ENCODE results near the gene CCDC71. TPM values are rescaled to one million over a fixed set of nuclear protein-coding genes. Genes with fewer than 3 reads are reported as not detected.

CCDC71 gene
- 10 to 100 TPM; 21.8 to 22.7 TPM for total RNA-seq

- ATAC-seq (peak; percentile 77), DNase-seq (peak; percentile 83)
- Mint-ChIP-seq H3K36me3 (ENCODE audit: low read depth) (peaks cover 35% of the 10 kb centered on the region), H3K27ac (peak within 1 kb of the TSS; percentile 93), H3K4me3 (peak within 1 kb of the TSS; percentile 92), H3K9me3 (ENCODE audit: insufficient read depth) (no peaks in the 10 kb centered on the region), H3K4me1 (ENCODE audit: low read depth) (peaks cover 49% of the 10 kb centered on the region), H3K27me3 (ENCODE audit: low read depth) (no peaks in the 10 kb centered on the region)
- ChIA-PET POLR2A (interaction anchor here (0.7 to 2.3 kb wide), 6 partner anchors 12 to 174 kb away, joined by 3 to 15 read pairs (median 4); partner anchors contain the start of genes NDUFAF3, QRICH1, USP19 and USP4), CTCF (interaction anchor here (1.2 kb wide), 1 partner anchor 178 kb away, joined by 4 read pairs; no protein-coding TSS in a partner anchor)
Observed at GRCh38 chr3:49165771-49166751, at the start of gene CCDC71. Gene CCDC71 (minus strand): TSS chr3:49166331. CDS start chr3:49164208, 2,123 bp downstream.

- ATAC-seq = no peak
Observed at GRCh38 chr3:49213998-49214397, 47.9 kb upstream of the CCDC71 start.

GRCh38 chr3:49213541-49213943 is 47.4 kb upstream of the CCDC71 start:
- no peak overlapping the region for H3K4me3 Mint-ChIP-seq
- ChIA-PET POLR2A (no interaction called here), CTCF (interaction anchor here (0.6 kb wide), 1 partner anchor 56 kb away, joined by 3 read pairs; no protein-coding TSS in a partner anchor)

More at GRCh38 chr3:49213998-49214397, 47.9 kb upstream of the CCDC71 start:
- Mint-ChIP-seq H3K27ac (no peak overlapping the region), H3K4me3 (no peak overlapping the region), H3K36me3 (ENCODE audit: low read depth) (no peaks in the 10 kb centered on the region), H3K9me3 (ENCODE audit: insufficient read depth) (no peaks in the 10 kb centered on the region), H3K27me3 (ENCODE audit: low read depth) (peaks cover 7% of the 10 kb centered on the region), H3K4me1 (ENCODE audit: low read depth) (peaks cover 6% of the 10 kb centered on the region)
- ChIA-PET POLR2A (no interaction called here), CTCF (interaction anchor here (0.6 to 1.2 kb wide), 2 partner anchors 57 to 126 kb away, joined by 3 read pairs; partner anchors contain the start of gene USP4)
- DNase-seq = no peak

GRCh38 chr3:49199900-49200281 is 33.8 kb upstream of the CCDC71 start:
- CTCF ChIA-PET = no interaction called here

More at GRCh38 chr3:49213541-49213943, 47.4 kb upstream of the CCDC71 start:
- peaks cover 6% of the 10 kb centered on the region for H3K4me1 Mint-ChIP-seq (ENCODE audit: low read depth)
- DNase-seq (no peak), ATAC-seq (no peak)
- no peaks in the 10 kb centered on the region for H3K36me3 Mint-ChIP-seq (ENCODE audit: low read depth)
- no peak overlapping the region for H3K27ac Mint-ChIP-seq
- no peaks in the 10 kb centered on the region for H3K9me3 Mint-ChIP-seq (ENCODE audit: insufficient read depth)
- peaks cover 7% of the 10 kb centered on the region for H3K27me3 Mint-ChIP-seq (ENCODE audit: low read depth)

GRCh38 chr3:49199239-49199899 is 33.2 kb upstream of the CCDC71 start:
- no peak overlapping the region for H3K4me3 Mint-ChIP-seq
- H3K9me3 Mint-ChIP-seq (ENCODE audit: insufficient read depth) = no peaks in the 10 kb centered on the region
- peaks cover 4% of the 10 kb centered on the region for H3K27me3 Mint-ChIP-seq (ENCODE audit: low read depth)
- H3K4me1 Mint-ChIP-seq (ENCODE audit: low read depth) = no peaks in the 10 kb centered on the region
- DNase-seq (no peak), ATAC-seq (peak; percentile 44)
- POLR2A ChIA-PET = no interaction called here
- H3K27ac Mint-ChIP-seq = no peak overlapping the region
- CTCF ChIA-PET = no interaction called here
- no peaks in the 10 kb centered on the region for H3K36me3 Mint-ChIP-seq (ENCODE audit: low read depth)

More at GRCh38 chr3:49199900-49200281, 33.8 kb upstream of the CCDC71 start:
- Mint-ChIP-seq H3K36me3 (ENCODE audit: low read depth) (no peaks in the 10 kb centered on the region), H3K27me3 (ENCODE audit: low read depth) (peaks cover 4% of the 10 kb centered on the region), H3K4me3 (no peak overlapping the region), H3K27ac (no peak overlapping the region), H3K9me3 (ENCODE audit: insufficient read depth) (no peaks in the 10 kb centered on the region), H3K4me1 (ENCODE audit: low read depth) (no peaks in the 10 kb centered on the region)
- DNase-seq (no peak), ATAC-seq (no peak)
- POLR2A ChIA-PET = no interaction called here

- H3K27ac Mint-ChIP-seq = no peak overlapping the region
- no peak overlapping the region for H3K4me3 Mint-ChIP-seq
- H3K4me1 Mint-ChIP-seq (ENCODE audit: low read depth) = no peaks in the 10 kb centered on the region
- no peaks in the 10 kb centered on the region for H3K9me3 Mint-ChIP-seq (ENCODE audit: insufficient read depth)
- POLR2A ChIA-PET = no interaction called here
- H3K36me3 Mint-ChIP-seq (ENCODE audit: low read depth) = no peaks in the 10 kb centered on the region
- ATAC-seq (no peak), DNase-seq (no peak)
- peaks cover 4% of the 10 kb centered on the region for H3K27me3 Mint-ChIP-seq (ENCODE audit: low read depth)
- CTCF ChIA-PET = no interaction called here
Observed at GRCh38 chr3:49198611-49199230, 32.6 kb upstream of the CCDC71 start.

GRCh38 chr3:49198161-49198560 is 32.0 kb upstream of the CCDC71 start:
- H3K36me3 Mint-ChIP-seq (ENCODE audit: low read depth) = no peaks in the 10 kb centered on the region
- no peak overlapping the region for H3K4me3 Mint-ChIP-seq
- no peak overlapping the region for H3K27ac Mint-ChIP-seq
- H3K27me3 Mint-ChIP-seq (ENCODE audit: low read depth) = peaks cover 2% of the 10 kb centered on the region
- no peaks in the 10 kb centered on the region for H3K9me3 Mint-ChIP-seq (ENCODE audit: insufficient read depth)
- no peaks in the 10 kb centered on the region for H3K4me1 Mint-ChIP-seq (ENCODE audit: low read depth)
- CTCF ChIA-PET = no interaction called here
- DNase-seq (no peak), ATAC-seq (no peak)
- POLR2A ChIA-PET = no interaction called here

- no peak for ATAC-seq
Observed at GRCh38 chr3:49191741-49192140, 25.6 kb upstream of the CCDC71 start.

GRCh38 chr3:49183873-49184272 is 17.7 kb upstream of the CCDC71 start:
- ChIA-PET CTCF (no interaction called here), POLR2A (no interaction called here)
- DNase-seq (no peak), ATAC-seq (no peak)
- no peaks in the 10 kb centered on the region for H3K9me3 Mint-ChIP-seq (ENCODE audit: insufficient read depth)
- H3K27me3 Mint-ChIP-seq (ENCODE audit: low read depth) = peaks cover 8% of the 10 kb centered on the region
- no peaks in the 10 kb centered on the region for H3K36me3 Mint-ChIP-seq (ENCODE audit: low read depth)
- no peaks in the 10 kb centered on the region for H3K4me1 Mint-ChIP-seq (ENCODE audit: low read depth)
- H3K27ac Mint-ChIP-seq = no peak overlapping the region
- no peak overlapping the region for H3K4me3 Mint-ChIP-seq

More at GRCh38 chr3:49191741-49192140, 25.6 kb upstream of the CCDC71 start:
- no peaks in the 10 kb centered on the region for H3K4me1 Mint-ChIP-seq (ENCODE audit: low read depth)
- ChIA-PET CTCF (no interaction called here), POLR2A (no interaction called here)
- DNase-seq = no peak
- H3K4me3 Mint-ChIP-seq = no peak overlapping the region
- peaks cover 9% of the 10 kb centered on the region for H3K27me3 Mint-ChIP-seq (ENCODE audit: low read depth)
- no peak overlapping the region for H3K27ac Mint-ChIP-seq
- no peaks in the 10 kb centered on the region for H3K36me3 Mint-ChIP-seq (ENCODE audit: low read depth)
- H3K9me3 Mint-ChIP-seq (ENCODE audit: insufficient read depth) = no peaks in the 10 kb centered on the region

- Mint-ChIP-seq H3K4me3 (no peak overlapping the region), H3K9me3 (ENCODE audit: insufficient read depth) (no peaks in the 10 kb centered on the region), H3K4me1 (ENCODE audit: low read depth) (no peaks in the 10 kb centered on the region), H3K27me3 (ENCODE audit: low read depth) (peaks cover 2% of the 10 kb centered on the region), H3K27ac (no peak overlapping the region), H3K36me3 (ENCODE audit: low read depth) (no peaks in the 10 kb centered on the region)
- no peak for ATAC-seq
- no peak for DNase-seq
- CTCF ChIA-PET = interaction anchor here (2.5 kb wide), 1 partner anchor 11 kb away, joined by 11 read pairs; the partner anchor contains the start of gene KLHDC8B
- POLR2A ChIA-PET = no interaction called here
Observed at GRCh38 chr3:49182682-49183081, 16.6 kb upstream of the CCDC71 start.

GRCh38 chr3:49181351-49181750 is 15.2 kb upstream of the CCDC71 start:
- Mint-ChIP-seq H3K4me1 (ENCODE audit: low read depth) (no peaks in the 10 kb centered on the region), H3K4me3 (no peak overlapping the region), H3K27ac (no peak overlapping the region), H3K27me3 (ENCODE audit: low read depth) (peaks cover 2% of the 10 kb centered on the region), H3K36me3 (ENCODE audit: low read depth) (no peaks in the 10 kb centered on the region), H3K9me3 (ENCODE audit: insufficient read depth) (no peaks in the 10 kb centered on the region)
- POLR2A ChIA-PET = interaction anchor here (1.0 kb wide), 1 partner anchor 8 kb away, joined by 3 read pairs; no protein-coding TSS in a partner anchor
- DNase-seq (no peak), ATAC-seq (no peak)
- CTCF ChIA-PET = interaction anchor here (2.5 kb wide), 1 partner anchor 10 kb away, joined by 11 read pairs; the partner anchor contains the start of gene KLHDC8B
